GM18870 (cell line): Measurements from ENCODE around the gene PIGS.

Experiments used
- ATAC-seq: cut with Tn5 transposase; IDR thresholded peaks from one replicate; pipeline ENCODE4 v1.9.1; 2021; ENCODE audit warnings: moderate library complexity; ENCODE audit not compliant: unreplicated experiment

The PIGS gene

DNA sequence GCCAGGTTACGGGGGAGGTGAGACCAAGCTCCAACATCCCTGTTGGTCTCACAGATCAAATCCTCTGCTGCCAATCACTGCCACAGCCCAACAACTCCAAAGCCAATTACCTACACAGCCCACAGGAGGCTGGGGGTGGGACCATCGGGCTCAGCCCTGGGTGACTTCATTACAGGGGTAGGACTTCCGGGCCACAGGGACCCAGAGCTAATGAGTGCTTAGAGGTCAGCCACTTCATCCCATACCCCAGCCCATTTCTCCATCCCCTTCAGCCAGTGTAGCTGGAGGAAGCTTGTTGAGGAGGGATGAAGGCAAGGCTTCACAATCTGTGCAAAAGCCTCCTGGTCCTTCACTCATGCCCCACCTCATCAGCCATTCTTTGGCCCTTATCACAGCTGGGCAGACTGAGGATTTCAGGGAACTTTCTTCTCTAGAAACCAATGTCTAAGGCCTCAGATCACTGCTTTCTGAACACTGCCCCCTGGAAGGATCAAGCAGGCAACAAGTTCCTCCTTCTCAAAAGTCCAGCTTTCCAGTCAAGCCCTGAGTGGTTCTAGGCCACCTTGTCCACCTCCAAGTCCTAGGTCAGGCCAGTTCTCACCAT is 59.4 kb downstream of the PIGS start:
- no peak for ATAC-seq

DNA sequence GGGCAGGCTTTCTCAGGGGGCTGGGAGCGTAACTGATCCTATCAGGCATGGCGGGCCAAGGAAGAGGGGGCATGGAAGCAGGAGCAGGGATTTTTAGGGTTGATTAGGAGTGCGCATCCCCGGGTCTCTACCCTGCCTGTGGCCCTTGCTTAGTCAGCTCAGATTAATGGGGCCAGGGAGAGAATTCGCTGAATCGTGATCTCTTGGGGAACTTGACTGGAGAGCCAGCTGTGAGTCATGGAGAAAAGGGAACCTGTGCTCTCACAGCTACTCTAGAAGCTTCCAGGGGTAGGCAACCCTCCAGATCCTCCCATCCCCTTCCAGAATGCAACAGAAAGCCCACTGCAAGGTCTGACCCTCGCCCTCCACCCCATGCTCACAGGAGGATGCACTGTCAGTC is 61.5 kb downstream of the PIGS start:
- no peak for ATAC-seq

DNA sequence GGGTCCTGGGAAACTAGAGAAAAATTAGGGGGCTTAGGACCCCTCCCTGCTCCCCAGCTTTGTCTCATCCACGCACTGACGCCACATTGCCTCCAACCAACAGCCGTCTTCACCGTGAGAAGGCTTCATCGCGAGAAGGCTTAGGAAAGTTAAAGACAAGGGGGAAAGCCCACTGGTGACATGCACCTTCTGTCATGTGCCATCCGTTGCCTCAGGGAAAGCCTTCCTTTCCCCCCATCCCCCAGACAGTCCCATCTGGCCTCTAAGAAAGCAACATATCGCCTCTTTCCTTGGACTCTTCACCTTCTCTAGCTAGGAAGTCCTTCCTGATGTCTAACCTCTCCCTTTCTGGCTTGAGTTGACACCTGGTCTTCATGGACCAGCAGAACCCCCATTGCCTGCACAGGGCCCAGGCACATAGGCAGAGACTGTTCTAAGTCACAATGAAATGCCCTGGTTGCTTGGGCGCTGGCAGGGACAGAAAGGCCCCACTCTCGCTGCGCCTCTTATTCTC is 63.1 kb downstream of the PIGS start:
- no peak for ATAC-seq

DNA sequence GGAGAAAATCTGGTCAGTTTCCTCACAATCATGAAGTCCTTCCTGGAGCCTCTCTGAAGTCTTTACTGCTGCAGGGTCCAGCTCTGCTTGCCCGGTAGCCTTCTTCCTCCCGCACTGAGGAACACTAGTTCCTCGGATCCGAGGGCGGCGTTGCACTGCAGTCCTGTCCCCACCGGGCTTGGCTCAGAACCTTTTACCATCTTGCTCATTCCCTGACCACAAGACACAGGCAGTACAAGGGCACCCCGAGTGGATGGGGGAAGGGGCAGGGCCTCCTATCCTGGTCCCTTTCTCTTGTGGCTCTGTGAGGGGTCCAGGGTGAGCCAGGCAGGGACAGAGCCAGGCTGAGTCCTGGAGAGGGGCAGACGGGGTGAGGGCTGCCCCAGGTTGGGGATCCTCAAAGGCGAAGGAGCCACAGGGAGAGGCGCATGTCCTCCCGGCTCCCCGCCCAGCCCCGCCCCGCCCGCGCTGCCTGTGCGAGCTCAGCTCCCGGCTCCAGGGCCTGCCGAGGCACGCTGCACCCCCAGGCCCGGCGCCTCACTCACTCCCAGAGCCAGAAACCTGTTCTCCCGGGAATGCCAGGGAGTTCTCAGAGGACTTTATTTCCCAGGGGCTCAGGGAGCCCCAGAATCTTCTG is 63.6 kb downstream of the PIGS start:
- no peak for ATAC-seq

DNA sequence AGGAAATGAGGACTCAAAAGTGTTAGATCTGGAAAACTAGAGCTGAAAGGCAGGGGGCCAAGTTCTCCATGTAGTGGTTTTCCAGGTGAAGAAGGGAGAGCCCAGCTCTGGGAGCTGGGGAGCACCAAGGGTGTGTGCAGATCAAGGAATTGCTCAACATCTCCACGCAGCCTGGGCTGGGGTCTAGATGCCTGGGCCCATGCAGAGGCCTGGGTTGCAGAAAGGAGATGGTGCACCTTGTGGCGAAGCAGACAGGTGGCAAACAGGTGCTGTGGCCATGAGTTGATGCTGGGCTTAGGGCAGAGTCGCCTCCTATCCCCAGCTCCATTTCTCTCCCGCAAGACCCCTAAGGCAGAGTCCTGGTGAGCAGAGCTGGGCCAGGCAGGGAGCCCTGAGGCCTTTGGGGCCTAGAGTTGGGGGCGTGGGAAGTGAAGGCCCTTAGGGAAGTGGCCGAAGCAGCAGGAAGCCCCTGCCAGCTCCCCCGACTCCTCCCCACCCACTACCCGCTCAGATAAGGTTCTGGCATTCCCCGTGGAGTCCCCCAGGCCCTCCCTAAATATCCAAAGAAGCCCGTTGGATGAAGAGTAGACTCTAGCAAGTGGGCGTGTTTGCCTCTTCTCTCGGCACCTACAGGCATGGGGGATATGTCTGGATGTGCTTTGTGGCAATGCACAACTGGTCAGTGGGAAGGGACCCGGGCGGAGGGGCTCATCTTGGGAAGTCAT is 64.4 kb downstream of the PIGS start:
- ATAC-seq: no peak

DNA sequence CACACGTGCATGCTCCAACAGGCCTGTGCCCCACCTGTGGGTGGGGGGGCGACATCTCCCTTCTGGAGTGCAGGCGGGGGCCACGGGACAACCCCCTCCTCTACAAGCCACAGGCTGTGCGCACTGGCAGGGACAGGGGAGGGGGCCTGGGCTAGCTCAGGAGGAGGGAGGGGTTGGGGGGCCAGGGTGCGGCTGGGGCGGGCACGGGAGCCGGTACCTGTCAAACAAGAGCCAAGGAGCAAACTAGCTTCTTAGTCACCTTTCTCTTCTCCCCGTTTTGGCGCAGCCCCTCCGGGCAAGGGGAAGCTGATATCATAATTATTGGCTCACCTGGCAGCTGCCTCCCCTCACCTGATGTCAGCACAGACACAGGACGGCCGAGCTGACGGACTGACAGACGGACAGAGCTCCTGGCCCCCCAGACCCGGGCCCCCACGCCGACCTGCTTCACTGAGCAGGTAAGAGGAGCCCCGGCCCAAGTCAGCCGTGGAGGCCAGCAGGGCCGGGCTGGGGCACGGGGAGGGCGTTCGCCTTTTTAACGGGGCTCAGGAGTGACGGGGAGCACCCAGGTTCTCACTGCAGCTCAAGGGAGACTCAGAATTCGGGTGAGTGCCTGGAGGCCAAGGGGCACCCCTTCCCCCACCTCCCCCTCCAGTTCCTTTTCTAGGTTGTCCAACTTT is 65.2 kb downstream of the PIGS start, which contains the start of gene FOXN1:
Gene FOXN1, plus strand, starts transcription at position 363 of the 680 bp plus-strand sequence. CDS start 17,622 bp downstream, outside the sequence.
- ATAC-seq: no peak

DNA sequence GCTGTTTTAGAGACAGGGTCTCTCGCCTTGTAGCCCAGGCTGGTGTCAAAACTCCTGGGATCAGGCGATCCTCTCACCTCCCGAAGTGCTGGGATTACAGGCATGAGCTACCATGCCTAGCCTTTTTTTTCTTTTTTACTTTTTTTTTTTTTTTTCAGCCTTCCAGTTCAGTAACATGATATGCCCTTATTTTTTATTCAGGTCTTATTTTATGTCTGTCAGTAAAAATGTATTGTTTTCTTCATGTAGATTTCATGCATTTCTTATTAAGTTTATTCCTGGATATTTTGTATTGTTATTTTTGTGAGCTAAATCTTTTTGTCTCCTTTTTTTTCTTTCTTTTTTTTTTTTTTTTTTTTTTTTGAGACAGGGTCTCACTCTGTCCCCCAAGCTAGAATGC is 67.9 kb downstream of the PIGS start:
- no peak for ATAC-seq
